Small intestine (tissue), 7 donors: Measurements from ENCODE around the gene FRMD4A. TPM values are rescaled to one million over a fixed set of nuclear protein-coding genes. Genes with fewer than 3 reads are reported as not detected.

Source experiments
- DNase-seq, 2 donors: peaks; one replicate each; pipeline versions ENCODE4 v3.0.0 to v3.0.0-alpha.2; 2013
- FAIRE-seq: peaks from 2 replicates; lab custom pipeline; 2012; peaks lifted over from hg19 to GRCh38; lab: Jason Lieb, UNC
- H3K27ac ChIP-seq, 3 donors: one replicate each; pipeline ENCODE4 v1.5.1; 2013; ENCODE audit warnings: low read length in 2 of 3, mild to moderate bottlenecking in 2 of 3, control low read depth in 1 of 3, inconsistent platforms in 1 of 3, low read depth in 1 of 3, moderate library complexity in 1 of 3
- H3K27me3 ChIP-seq, 3 donors: one replicate each; pipeline ENCODE4 v1.6.1; 2013; ENCODE audit warnings: low read length in 3 of 3, inconsistent platforms in 1 of 3; ENCODE audit not compliant: control insufficient read depth in 3 of 3, insufficient read depth in 3 of 3
- H3K36me3 ChIP-seq, 3 donors: one replicate each; pipeline ENCODE4 v1.6.1; 2013; ENCODE audit warnings: low read length in 3 of 3, inconsistent platforms in 1 of 3, low read depth in 1 of 3, mild to moderate bottlenecking in 1 of 3, moderate library complexity in 1 of 3; ENCODE audit not compliant: control insufficient read depth in 3 of 3, insufficient read depth in 2 of 3
- H3K4me1 ChIP-seq, 3 donors: one replicate each; pipeline ENCODE4 v1.6.1; 2013; ENCODE audit warnings: low read length in 2 of 3, inconsistent platforms in 1 of 3, low read depth in 1 of 3, mild to moderate bottlenecking in 1 of 3, moderate library complexity in 1 of 3; ENCODE audit not compliant: control insufficient read depth in 3 of 3, insufficient read depth in 2 of 3
- H3K4me3 ChIP-seq, 3 donors: one replicate each; pipeline ENCODE4 v1.5.1; 2013; ENCODE audit warnings: low read length in 3 of 3, control low read depth in 1 of 3, inconsistent platforms in 1 of 3, low read depth in 1 of 3, mild to moderate bottlenecking in 1 of 3, moderate library complexity in 1 of 3
- H3K9me3 ChIP-seq, 2 donors: one replicate each; pipeline ENCODE4 v1.6.1; 2013; ENCODE audit warnings: low read depth in 1 of 2, low read length in 1 of 2; ENCODE audit not compliant: control insufficient read depth in 2 of 2, insufficient read depth in 1 of 2
- WGBS, 3 donors: extraction: QIAGEN DNeasy Blood & Tissue Kit; methylation state at CpG; one replicate each; pipeline ENCODE4 v1.1.7; 2013; 5-methylcytosine and 5-hydroxymethylcytosine counted together
- polyA plus RNA-seq, 4 donors: library from polyadenylated mRNA; stranded (reverse) in 3 of 4; unstranded in 1 of 4; fragments of 200-250 nt in 3 of 4; fragments of 120-200 nt in 1 of 4; gene quantifications; one replicate each; pipeline versions ENCODE4 v1.2.1 to v1.2.3, GENCODE V29; 2013
- donor health status: healthy with polysubstance abuse.
- donor health status: control.
- donor health status: control.
- donor health status: Bipolar disorder and iron deficiency.
- donor health status: healthy.

The FRMD4A gene
- polyA plus RNA-seq, 4 donors = 0.45 to 16.9 (median 6.2) TPM

DNA sequence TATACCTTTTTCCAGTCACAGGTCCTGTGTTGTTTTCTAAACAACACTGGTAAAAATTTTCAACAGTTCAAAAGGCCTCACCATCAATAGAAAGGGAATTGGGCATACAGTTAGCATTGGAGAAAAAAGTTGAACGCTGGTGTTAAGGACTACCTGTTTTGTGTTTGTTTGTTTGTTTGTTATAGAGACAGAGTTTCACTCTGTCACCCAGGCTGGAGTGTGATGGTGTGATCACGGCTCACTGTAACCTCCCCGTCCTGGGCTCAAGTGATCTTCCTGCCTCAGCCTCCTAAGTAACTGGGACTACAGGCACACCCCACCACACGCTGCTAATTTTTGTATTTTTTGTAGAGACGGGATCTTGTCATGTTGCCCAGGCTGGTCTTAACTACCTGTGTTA lies 437.9 kb downstream of the FRMD4A start:
- Histone ChIP-seq H3K36me3 (no peaks in the 10 kb centered on the region), H3K4me3 (no peak overlapping the region), H3K4me1 (no peaks in the 10 kb centered on the region), H3K27ac (no peak overlapping the region), H3K27me3 (peaks cover 4 to 38% (median 17%) of the 10 kb centered on the region in 3 donors), H3K9me3 (no peaks in the 10 kb centered on the region)
- 88 to 90% (median 89%) methylated on average over 5 of the region's 5 CpGs for WGBS, 3 donors
- FAIRE-seq (no peak), DNase-seq (no peak)

DNA sequence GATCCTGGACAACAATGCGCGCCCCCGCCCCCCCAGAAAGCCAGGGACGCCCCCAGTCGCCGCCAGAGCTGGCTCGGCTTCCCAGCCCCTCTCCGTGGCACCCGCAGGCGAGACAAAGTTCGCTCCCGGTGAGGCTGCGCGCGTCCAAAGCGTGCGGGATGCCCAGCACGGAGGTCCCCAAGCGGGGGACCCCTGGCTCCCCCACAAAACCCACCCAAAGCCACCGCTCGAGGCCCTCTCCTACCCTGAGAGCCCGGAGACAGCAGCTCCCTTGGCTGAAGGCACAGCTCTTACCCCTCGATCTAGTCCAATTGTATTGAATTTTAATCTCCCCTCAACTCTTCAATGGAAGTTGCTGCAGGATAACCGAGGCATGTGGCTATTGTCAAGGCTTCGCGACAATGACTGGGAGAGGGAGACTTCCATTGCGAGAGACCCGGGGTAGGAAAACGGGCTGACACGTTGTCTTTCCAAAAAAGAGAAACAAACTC lies 438.7 kb downstream of the FRMD4A start:
- Histone ChIP-seq H3K27me3 (peaks cover 4 to 38% (median 17%) of the 10 kb centered on the region in 3 donors), H3K27ac (peak overlapping the region in 1 of 3 donors; percentile 22), H3K4me3 (peak overlapping the region in 1 of 3 donors; percentile 38), H3K36me3 (no peaks in the 10 kb centered on the region), H3K9me3 (no peaks in the 10 kb centered on the region), H3K4me1 (no peaks in the 10 kb centered on the region)
- peak in 1 of 2 donors; percentile 8 for DNase-seq
- WGBS, 3 donors = 9 to 19% (median 15%) methylated on average over 27 to 30 of the region's 30 CpGs
- no peak for FAIRE-seq

DNA sequence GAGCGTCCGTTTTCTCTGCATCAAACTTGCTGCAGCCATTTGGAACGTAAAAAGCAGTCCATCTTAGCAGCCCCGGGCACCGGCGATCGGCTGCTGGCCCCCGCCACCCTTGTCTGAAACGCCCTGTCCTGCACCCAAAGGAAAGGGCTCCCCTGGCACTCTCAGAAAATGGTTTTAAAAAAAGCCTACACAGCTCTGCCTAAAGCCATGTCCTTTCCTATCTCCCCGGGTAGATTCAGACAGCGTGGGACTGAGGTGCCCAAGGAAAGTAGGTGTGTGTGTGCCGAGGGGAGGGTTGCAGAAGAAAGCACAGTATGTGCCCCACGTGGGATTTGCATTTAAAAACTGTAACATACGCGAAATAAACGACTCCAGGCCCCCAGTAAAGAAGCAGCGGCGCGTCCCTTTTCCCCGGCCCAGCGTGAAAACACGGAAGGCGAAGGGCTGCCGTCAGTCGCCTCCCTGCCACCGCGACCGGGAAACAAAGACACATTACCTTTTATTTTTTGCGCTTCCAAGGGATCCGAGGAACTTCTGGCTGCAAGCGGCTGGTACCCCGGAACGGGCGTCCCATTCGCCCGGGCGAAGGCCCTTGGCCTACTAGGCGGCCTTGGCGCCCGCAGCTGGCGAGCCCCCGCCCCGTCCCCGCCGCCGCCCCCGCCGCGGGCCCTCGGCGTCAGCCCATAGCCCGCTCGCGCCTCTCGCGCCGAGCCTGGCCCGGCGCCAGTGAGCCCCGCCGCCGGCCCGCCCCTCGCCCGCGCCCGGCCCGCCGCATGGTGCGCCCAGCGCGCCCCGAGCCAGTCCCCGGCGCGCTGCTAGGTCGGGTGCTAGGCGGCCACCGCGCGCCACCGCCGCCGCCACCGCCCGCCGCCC lies 439.4 kb downstream of the FRMD4A start:
- Histone ChIP-seq H3K36me3 (no peaks in the 10 kb centered on the region), H3K27ac (peak overlapping the region in 2 of 3 donors; percentile 15 to 28), H3K4me3 (peak overlapping the region; percentile 31 to 44 (median 33)), H3K9me3 (no peaks in the 10 kb centered on the region), H3K4me1 (no peaks in the 10 kb centered on the region), H3K27me3 (peaks cover 4 to 38% (median 17%) of the 10 kb centered on the region in 3 donors)
- DNase-seq (peak in 1 of 2 donors; percentile 23), FAIRE-seq (no peak)
- 2 to 5% (median 5%) methylated on average over 47 to 87 of the region's 87 CpGs for WGBS, 3 donors

DNA sequence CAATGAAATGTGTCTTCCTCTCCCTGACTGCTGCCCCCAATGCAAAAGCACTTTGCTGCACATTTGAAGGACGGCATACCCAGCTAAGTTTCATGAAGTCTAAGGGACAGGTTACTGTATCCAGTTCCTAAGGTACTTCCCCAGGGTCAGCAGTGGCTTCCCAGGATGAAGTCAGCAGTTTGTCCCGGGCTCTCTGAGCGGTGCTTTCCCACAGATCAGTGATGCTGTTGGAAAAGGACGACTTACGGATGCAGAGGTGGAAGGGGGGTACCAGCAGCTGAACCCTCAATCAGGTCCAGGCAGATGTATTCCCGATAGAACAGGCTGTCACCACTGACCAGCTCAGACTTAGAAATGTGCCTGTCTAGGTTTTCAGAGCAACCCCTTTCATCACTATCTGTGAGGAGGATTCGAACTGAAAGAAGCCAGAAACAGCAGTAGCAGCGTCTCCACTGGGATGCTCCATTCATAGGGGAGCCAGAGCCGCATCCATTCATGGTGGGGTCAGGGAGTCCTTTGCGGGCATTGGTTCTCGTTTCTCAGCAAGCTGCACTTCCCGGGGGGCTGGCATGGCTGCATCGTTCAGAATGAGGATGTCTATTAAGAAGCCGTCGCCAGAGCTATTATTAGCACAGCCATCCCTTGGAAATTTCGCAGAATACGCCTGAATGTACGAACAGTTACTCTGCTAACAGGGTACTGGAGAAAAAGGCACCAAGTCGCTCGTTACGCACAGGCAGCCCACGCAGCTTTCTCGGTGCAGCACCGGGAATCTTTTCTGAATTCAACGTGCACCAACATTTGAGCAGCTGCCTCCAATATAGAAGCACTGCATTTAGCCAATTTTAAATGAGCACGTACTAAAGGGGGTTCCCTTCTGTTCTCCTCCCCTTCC lies 440.2 kb downstream of the FRMD4A start:
- Histone ChIP-seq H3K4me3 (peak overlapping the region in 2 of 3 donors; percentile 5 to 44), H3K9me3 (no peaks in the 10 kb centered on the region), H3K4me1 (no peaks in the 10 kb centered on the region), H3K27me3 (peaks cover 4 to 40% (median 17%) of the 10 kb centered on the region in 3 donors), H3K36me3 (no peaks in the 10 kb centered on the region), H3K27ac (peak overlapping the region in 2 of 3 donors; percentile 15 to 28)
- FAIRE-seq (no peak), DNase-seq (peak in 1 of 2 donors; percentile 12)
- 20 to 34% (median 31%) methylated on average over 26 of the region's 26 CpGs for WGBS, 3 donors

DNA sequence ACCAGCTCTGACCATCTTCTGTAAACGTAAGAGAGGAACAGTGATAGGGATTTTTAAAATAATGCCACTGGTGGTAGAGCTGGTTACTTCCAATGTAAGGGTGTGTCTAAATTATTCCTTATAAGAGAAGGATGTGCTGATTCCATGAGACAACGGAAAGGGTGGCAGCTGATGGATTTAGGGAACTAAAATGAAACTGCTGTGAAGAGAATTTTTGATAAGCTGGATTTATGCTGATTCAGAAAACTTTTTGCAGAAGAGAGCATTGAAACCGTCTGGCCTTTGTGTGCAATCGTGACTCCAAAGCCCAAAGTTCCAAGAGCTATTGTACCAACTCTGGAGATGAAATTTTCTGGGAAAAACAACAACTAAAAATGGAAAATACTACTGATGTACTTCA lies 443.0 kb downstream of the FRMD4A start:
- Histone ChIP-seq H3K4me3 (no peak overlapping the region), H3K36me3 (no peaks in the 10 kb centered on the region), H3K27me3 (peaks cover 4 to 28% (median 17%) of the 10 kb centered on the region in 3 donors), H3K27ac (no peak overlapping the region), H3K4me1 (no peaks in the 10 kb centered on the region), H3K9me3 (no peaks in the 10 kb centered on the region)
- WGBS, 3 donors = 67 to 83% (median 79%) methylated on average over 4 of the region's 4 CpGs
- FAIRE-seq (no peak), DNase-seq (no peak)

DNA sequence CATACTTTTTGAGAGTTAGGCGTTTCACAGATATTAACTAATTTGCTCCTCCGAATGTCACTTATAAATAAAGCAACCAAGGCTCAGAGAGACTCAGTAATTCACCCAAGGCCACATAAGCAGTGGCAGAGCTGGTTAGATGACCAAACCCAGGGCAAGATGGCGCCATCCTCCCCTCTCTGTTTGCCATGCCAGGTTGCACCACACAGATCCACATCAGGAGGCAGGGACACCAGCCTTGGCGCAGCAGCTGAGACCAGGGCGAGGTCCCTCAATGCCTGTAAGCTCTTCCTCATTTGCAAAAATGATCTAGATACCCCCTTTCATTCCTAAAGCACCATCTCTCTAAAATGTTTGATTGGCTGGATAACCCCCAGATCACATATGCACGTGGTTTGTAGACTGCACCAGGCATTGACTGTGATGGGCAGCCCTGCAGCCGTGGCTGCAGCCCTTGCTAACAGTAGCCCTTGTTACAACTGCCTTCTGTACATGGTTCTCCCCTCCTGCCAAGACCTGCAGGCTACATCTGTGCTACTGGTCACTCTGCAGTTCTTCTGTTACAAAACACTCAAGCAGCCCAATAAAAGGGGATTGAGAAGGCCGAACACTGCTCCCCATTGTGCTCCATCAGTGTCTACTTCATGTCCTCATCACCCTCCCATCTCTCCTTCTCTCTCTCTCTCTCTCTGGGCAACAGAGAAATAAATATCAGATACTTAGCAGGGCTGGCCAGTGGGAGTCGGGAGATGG lies 445.3 kb downstream of the FRMD4A start:
- DNase-seq = no peak
- Histone ChIP-seq H3K36me3 (no peaks in the 10 kb centered on the region), H3K27ac (no peak overlapping the region), H3K9me3 (no peaks in the 10 kb centered on the region), H3K4me1 (no peaks in the 10 kb centered on the region), H3K27me3 (peaks cover 0 to 11% (median 3%) of the 10 kb centered on the region in 3 donors), H3K4me3 (no peak overlapping the region)
- 83 to 89% (median 84%) methylated on average over 9 of the region's 9 CpGs for WGBS, 3 donors
- FAIRE-seq = no peak

DNA sequence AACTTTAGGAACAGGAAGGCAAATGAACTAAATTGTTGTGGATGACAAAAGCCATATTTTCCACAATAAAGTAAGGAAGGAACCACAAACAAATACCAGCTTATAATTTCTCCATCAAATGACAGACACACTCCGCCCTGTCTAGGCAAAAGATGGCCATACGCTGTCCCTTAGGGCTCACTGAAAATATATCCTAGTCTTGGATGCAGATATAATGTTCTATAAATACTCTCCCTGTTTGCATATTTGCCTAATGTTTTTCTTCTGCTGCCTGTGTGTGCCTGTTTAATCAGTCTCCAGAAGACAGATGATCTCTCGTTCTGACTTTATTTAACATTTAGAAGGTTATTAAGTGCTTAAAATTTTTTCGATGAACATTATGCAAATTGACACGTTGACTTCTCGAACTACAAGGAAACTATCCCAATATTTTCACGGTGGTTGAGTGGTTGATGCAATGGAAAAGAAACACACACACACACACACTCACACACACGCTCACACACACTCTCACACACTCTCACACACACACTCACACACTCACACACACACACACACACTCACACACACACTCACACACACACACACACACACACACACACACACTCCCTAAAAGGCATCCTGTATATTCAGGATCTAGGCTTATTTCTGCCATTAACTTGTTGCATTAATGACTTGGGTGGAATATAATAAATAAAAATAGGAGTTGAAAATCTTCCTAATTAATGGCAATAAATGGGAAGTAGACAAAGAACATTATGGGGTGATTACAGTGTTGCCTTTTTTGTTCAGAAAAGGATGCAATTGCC lies 446.9 kb downstream of the FRMD4A start:
- H3K4me1 ChIP-seq = no peaks in the 10 kb centered on the region
- WGBS, 3 donors = 58 to 79% (median 70%) methylated on average over 7 to 8 of the region's 8 CpGs
- no peak for DNase-seq
- no peak overlapping the region for H3K27ac ChIP-seq
- H3K9me3 ChIP-seq = no peaks in the 10 kb centered on the region
- no peaks in the 10 kb centered on the region for H3K36me3 ChIP-seq
- peaks cover 0 to 3% (median 0%) of the 10 kb centered on the region in 3 donors for H3K27me3 ChIP-seq
- FAIRE-seq = no peak
- H3K4me3 ChIP-seq = no peak overlapping the region
